ENCODE data around the gene TMEM135. TPM values are rescaled to one million over a fixed set of nuclear protein-coding genes. Genes with fewer than 3 reads are reported as not detected.
A peak's percentile ranks its signal among the peaks of the same experiment; 100 is the strongest.

Gene TMEM135
- total RNA-seq, 1 donor: 35.8 TPM

DNA sequence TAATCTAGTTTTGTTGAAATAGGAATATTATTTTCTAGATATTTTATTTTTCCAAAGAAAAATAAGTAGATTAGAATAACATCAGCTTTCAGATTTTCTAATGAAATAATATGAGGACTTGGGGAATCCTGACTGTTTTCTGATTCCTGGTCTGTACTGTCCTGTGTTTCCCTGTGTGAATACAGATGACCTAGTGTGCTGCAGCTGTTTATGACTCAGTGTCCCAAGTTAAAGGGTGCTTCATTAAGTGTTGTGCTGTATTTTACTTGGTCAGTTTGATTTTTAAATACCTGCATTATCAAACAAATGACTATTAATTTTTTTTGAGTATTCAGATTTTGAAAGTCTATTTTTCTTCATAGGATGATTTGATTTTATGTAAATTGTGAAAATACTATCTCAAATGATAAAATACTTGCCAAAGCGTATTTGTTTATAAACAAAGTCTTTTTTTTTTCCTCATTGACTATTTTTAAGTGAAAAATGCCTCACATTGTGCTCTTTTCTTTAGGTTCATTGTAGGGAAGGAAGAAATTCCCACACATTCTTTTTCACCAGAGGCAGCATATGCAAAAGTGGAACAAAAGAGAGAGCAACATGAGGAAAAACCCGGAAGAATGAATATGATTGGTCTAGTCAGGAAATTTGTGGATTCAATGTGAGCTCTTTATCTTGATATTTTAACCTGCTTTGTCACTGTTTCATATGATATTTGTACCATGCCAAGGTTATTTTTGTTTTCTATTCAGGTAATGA, 264.2 kb downstream of the TMEM135 start:
- no peak for DNase-seq (ENCODE audit: insufficient read length, low spot score, missing footprints)
- no peak overlapping the region for H3K4me3 ChIP-seq (ENCODE audit: insufficient read depth, low read length)
- H3K36me3 ChIP-seq (ENCODE audit: insufficient read depth, low read length): no peaks in the 10 kb centered on the region
- TF ChIP-seq, protein P1, sequence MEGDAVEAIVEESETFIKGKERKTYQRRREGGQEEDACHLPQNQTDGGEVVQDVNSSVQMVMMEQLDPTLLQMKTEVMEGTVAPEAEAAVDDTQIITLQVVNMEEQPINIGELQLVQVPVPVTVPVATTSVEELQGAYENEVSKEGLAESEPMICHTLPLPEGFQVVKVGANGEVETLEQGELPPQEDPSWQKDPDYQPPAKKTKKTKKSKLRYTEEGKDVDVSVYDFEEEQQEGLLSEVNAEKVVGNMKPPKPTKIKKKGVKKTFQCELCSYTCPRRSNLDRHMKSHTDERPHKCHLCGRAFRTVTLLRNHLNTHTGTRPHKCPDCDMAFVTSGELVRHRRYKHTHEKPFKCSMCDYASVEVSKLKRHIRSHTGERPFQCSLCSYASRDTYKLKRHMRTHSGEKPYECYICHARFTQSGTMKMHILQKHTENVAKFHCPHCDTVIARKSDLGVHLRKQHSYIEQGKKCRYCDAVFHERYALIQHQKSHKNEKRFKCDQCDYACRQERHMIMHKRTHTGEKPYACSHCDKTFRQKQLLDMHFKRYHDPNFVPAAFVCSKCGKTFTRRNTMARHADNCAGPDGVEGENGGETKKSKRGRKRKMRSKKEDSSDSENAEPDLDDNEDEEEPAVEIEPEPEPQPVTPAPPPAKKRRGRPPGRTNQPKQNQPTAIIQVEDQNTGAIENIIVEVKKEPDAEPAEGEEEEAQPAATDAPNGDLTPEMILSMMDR (IDR thresholded peaks at IDR 0.05; ENCODE audit: extremely low read depth, low read depth, low read length): no peak
- H2AFZ ChIP-seq (ENCODE audit: low read length): no peak overlapping the region
- no peaks in the 10 kb centered on the region for H3K27me3 ChIP-seq (ENCODE audit: insufficient read depth, low read length)
- no peak overlapping the region for H3K4me2 ChIP-seq (ENCODE audit: insufficient read depth, low read length)
- no peaks in the 10 kb centered on the region for H3K9me3 ChIP-seq (ENCODE audit: low read depth, low read length)
- H3K27ac ChIP-seq (ENCODE audit: low read depth, low read length): no peak overlapping the region
- H4K20me1 ChIP-seq (ENCODE audit: insufficient read depth, low read length): no peaks in the 10 kb centered on the region
- no peaks in the 10 kb centered on the region for H3K4me1 ChIP-seq (ENCODE audit: insufficient read depth, low read length)
- H3K79me2 ChIP-seq (ENCODE audit: insufficient read depth, low read length): no peaks in the 10 kb centered on the region

DNA sequence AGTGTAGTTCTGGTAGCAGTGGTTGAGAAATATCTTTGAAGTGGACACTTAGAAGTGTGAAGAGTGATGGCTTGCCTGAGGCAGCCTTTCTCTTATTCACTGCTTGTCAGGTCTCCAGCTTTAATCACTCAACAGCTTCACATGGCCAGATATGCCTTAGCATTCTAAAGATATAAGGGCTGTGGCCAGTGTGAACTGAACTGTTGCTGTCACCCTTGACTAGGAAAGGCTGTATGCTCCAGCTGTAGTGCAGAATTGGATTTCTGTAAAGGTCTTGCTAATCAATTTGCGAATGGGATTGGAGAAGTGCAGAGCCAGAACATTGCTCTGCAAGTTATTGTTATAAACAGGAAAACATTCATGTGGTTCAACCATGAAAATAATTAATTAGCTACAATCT, 266.7 kb downstream of the TMEM135 start:
- no peak overlapping the region for H2AFZ ChIP-seq (ENCODE audit: low read length)
- no peaks in the 10 kb centered on the region for H3K9me3 ChIP-seq (ENCODE audit: low read depth, low read length)
- no peaks in the 10 kb centered on the region for H3K4me1 ChIP-seq (ENCODE audit: insufficient read depth, low read length)
- H3K79me2 ChIP-seq (ENCODE audit: insufficient read depth, low read length): no peaks in the 10 kb centered on the region
- TF ChIP-seq, protein P1 (IDR thresholded peaks at IDR 0.05; ENCODE audit: extremely low read depth, low read depth, low read length): no peak
- no peak overlapping the region for H3K4me3 ChIP-seq (ENCODE audit: insufficient read depth, low read length)
- no peak for DNase-seq (ENCODE audit: insufficient read length, low spot score, missing footprints)
- H4K20me1 ChIP-seq (ENCODE audit: insufficient read depth, low read length): no peaks in the 10 kb centered on the region
- H3K4me2 ChIP-seq (ENCODE audit: insufficient read depth, low read length): no peak overlapping the region
- no peaks in the 10 kb centered on the region for H3K27me3 ChIP-seq (ENCODE audit: insufficient read depth, low read length)
- H3K36me3 ChIP-seq (ENCODE audit: insufficient read depth, low read length): no peaks in the 10 kb centered on the region
- H3K27ac ChIP-seq (ENCODE audit: low read depth, low read length): no peak overlapping the region

DNA sequence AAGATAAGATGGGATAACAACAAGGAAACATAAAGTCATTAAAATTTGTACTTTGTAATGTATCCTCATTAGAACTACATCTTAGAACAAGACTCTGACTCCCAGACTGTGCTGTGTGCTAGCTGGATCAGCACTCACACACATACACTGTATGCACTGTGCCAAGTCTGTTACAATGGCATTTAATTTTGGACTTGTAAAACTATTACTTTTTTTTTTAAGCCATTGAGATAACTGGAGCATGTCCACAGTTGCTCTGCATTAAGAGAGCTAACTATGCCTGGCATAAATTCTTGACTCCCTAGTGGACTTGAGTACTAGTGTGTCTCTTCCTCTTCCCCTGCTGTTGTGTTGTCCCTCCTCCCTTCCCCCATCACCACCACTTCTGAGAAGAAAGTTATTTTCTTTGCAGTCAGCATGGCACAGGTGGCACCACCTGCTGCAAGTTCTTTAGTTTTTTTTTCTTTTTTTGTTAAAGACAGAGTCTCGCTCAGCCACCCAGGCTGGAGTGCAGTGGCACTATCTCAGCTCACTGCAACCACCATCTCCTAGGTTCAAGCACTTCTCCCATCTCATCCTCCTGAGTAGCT, 268.6 kb downstream of the TMEM135 start:
- Histone ChIP-seq H3K79me2 (ENCODE audit: insufficient read depth, low read length) (no peaks in the 10 kb centered on the region), H3K27me3 (ENCODE audit: insufficient read depth, low read length) (no peaks in the 10 kb centered on the region), H3K4me1 (ENCODE audit: insufficient read depth, low read length) (no peaks in the 10 kb centered on the region), H3K4me3 (ENCODE audit: insufficient read depth, low read length) (no peak overlapping the region), H4K20me1 (ENCODE audit: insufficient read depth, low read length) (no peaks in the 10 kb centered on the region), H3K36me3 (ENCODE audit: insufficient read depth, low read length) (no peaks in the 10 kb centered on the region), H2AFZ (ENCODE audit: low read length) (no peak overlapping the region), H3K4me2 (ENCODE audit: insufficient read depth, low read length) (no peak overlapping the region), H3K9me3 (ENCODE audit: low read depth, low read length) (no peaks in the 10 kb centered on the region), H3K27ac (ENCODE audit: low read depth, low read length) (no peak overlapping the region)
- TF ChIP-seq, protein P1 (IDR thresholded peaks at IDR 0.05; ENCODE audit: extremely low read depth, low read depth, low read length): no peak
- no peak for DNase-seq (ENCODE audit: insufficient read length, low spot score, missing footprints)

DNA sequence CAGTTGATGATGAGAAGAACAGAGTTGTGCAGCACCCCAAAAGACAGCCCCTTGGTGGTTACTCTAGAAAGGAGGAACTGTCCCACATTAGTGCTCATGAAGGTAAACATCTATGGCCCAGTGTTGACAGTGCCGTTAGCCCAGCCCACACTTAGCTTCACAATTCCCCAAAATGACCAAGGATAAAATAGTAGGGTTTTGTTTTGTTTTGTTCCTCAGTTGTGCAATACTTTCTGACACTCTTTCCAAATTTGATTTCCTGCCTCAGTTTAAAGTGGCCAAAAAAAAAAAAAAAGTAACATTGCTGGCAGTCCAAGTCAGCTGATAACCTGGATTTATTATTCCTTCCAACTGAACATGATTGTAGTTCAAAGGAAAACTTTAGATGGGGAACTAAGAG, 269.4 kb downstream of the TMEM135 start:
- no peak overlapping the region for H3K27ac ChIP-seq (ENCODE audit: low read depth, low read length)
- H4K20me1 ChIP-seq (ENCODE audit: insufficient read depth, low read length): no peaks in the 10 kb centered on the region
- no peaks in the 10 kb centered on the region for H3K9me3 ChIP-seq (ENCODE audit: low read depth, low read length)
- no peaks in the 10 kb centered on the region for H3K4me1 ChIP-seq (ENCODE audit: insufficient read depth, low read length)
- H3K27me3 ChIP-seq (ENCODE audit: insufficient read depth, low read length): no peaks in the 10 kb centered on the region
- peak; percentile 41 for DNase-seq (ENCODE audit: insufficient read length, low spot score, missing footprints)
- H3K79me2 ChIP-seq (ENCODE audit: insufficient read depth, low read length): no peaks in the 10 kb centered on the region
- TF ChIP-seq, protein P1 (IDR thresholded peaks at IDR 0.05; ENCODE audit: extremely low read depth, low read depth, low read length): no peak
- H3K36me3 ChIP-seq (ENCODE audit: insufficient read depth, low read length): no peaks in the 10 kb centered on the region
- H3K4me2 ChIP-seq (ENCODE audit: insufficient read depth, low read length): no peak overlapping the region
- H3K4me3 ChIP-seq (ENCODE audit: insufficient read depth, low read length): no peak overlapping the region
- H2AFZ ChIP-seq (ENCODE audit: low read length): no peak overlapping the region

All from osteoblast (primary cell).